HG02610 (cell line): ENCODE data around the gene RHBDF2.

Experiments used
- ATAC-seq: cut with Tn5 transposase; IDR thresholded peaks from one replicate; pipeline ENCODE4 v1.9.1; 2021; ENCODE audit warnings: mild to moderate bottlenecking, moderate library complexity; ENCODE audit not compliant: unreplicated experiment

Gene RHBDF2

GRCh38 chr17:76441686-76442340 is 59.4 kb downstream of the RHBDF2 start:
- no peak for ATAC-seq

GRCh38 chr17:76440751-76441362 is 60.4 kb downstream of the RHBDF2 start:
- ATAC-seq: no peak

GRCh38 chr17:76439314-76439928 is 61.8 kb downstream of the RHBDF2 start:
- no peak for ATAC-seq

DNA sequence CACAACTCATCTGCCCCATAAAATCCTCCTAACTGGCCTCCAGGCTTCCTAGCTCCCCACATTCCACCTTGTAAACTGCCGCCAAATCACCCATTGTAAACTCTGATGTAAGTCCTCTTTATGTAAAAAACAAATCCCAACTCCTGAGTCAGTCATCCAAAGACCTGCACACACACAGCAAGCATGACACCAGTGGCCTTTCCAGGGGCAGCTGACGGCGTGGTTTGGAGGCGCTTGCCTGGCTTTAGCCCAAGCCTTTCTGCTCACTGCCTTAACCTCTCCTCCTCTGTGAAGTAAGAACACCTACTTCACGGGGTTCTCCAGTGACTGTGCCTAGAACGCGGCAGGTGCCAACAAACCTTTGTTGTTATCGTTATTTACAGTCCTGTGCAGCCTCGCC is 62.3 kb downstream of the RHBDF2 start:
- no peak for ATAC-seq

DNA sequence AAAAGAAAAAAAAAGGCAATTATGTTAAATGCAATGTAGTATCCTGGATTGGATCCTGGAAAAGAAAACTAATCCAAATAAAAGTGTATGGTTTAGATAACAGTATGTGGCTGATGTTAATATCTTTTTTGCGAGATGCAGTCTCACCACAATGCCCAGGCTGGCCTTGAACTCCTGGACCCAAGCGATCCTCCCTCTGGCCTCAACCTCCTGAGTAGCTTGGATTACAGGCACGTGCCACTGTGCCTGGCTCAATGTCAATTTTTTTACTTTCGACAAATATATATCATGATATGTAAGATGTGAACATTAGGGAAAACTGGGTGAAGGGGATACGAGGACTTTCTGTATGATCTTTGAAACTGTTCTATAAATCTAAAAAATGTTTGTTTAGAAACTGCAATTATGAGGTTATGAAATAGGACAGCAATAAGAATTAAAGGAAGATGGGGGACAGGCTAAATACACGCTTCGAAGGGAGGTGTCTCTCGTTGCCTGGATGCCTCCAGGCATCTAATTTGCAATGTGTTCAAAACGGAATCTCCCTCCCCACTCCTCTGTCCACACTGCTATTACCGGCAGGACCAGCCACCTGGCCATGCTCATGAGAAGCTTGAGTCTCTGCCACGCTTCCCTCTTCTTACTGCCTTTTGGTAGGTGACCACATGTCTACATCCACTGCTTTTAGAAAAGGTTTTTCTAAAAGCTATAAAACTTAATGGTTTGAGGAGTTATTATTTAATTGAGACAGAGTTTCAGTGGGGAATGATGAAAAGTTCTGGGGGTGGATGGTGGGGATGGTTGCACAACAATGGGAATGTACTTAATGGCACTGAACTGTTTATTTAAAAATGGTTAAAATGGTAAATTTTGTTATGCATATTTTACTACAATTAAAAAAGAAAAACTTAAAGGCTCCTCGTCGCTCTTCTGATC is 63.5 kb downstream of the RHBDF2 start:
- no peak for ATAC-seq

DNA sequence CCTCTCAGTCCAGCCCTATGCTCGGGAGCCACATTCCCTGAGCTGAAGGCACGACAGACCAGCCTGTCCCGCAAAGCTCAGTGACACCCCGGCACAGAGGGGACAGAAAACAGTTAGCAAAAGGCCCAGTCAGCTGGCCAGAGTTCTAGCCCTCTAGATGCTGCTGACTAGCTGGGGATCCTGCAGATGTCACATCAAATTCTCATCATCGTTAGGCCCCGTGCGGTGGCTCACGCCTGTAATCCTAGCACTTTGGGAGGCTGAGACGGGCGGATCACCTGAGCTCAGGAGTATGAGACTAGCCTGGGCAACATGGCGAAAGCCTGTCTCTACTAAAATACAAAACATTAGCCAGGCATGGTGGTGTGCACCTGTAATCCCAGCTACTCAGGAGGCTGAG is 65.5 kb downstream of the RHBDF2 start:
- ATAC-seq: no peak

DNA sequence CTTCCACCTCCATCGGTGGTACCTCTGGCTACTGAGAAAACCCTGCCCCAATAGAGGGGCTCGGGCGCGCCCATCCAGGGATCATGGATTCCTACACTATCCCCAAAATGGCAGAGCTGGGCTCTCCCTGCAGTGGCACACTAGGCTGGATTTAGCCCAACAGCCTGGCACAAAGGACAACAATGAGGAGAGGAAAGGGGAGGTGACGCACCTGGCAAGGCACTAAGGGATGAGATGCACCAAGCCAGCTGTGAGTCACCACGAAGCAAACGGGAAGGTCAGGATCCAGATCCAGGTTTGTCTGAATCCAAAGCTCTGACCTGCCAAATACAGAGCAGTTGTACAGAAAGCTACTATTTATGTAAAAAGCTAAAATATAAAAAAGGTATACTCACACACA is 66.4 kb downstream of the RHBDF2 start:
- ATAC-seq: no peak

DNA sequence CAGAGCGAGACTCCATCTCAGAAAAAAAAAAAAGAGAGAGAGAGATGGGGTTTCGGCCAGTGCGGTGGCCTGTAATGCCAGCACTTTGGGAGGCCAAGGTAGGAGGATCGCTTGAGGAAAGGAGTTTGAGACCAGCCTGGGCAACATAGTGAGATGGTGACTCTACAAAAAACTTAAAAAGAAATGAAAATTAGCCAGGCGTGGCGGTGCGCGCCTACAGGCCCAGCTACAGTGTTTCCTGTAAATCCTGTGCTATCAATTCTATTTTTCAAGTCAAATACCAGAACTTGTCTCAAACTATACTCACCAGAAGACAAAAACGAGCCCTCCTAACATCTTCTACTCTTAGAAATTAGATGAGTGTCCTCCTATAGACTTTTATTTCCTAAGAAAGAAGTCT is 67.5 kb downstream of the RHBDF2 start:
- no peak for ATAC-seq

- ATAC-seq: no peak
These were observed 68.4 kb downstream of the RHBDF2 start for GRCh38 chr17:76432712-76433336.

DNA sequence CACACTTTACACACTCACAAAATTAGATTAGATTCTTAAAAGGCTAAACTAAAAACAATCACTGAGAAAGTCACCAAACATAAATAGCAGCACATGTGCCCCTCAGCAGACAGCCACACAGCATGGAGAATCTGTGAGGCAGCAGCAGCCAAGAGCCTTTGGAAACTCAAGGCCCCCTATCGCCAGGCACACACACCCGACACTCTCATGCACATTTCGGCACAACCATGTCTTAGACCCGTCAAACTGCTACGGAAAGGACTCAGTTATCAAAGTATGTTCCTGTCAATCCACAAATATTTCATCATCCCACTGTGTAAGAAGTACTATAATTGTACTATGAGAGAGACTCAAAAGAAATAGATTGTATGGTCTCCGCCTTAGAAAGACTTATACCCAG is 69.2 kb downstream of the RHBDF2 start:
- no peak for ATAC-seq

DNA sequence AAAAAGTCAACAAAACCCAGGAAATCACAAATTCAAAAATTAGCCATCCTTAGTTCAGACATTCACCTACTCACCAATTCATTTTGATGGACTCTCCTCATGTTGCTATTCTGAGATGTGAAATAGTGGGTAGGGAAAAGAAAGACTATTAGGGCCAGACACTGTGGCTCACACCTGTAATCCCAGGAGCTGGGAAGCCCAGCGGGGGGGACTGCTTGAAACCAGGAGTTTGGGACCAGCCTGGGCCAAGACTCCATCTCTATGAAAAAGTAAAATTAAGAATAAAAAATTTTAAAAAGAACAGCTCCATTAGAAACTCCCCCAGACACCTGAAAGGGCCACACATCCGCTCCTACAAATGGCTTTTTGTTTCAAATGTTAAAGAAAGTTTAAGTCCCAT is 69.7 kb downstream of the RHBDF2 start:
- no peak for ATAC-seq

DNA sequence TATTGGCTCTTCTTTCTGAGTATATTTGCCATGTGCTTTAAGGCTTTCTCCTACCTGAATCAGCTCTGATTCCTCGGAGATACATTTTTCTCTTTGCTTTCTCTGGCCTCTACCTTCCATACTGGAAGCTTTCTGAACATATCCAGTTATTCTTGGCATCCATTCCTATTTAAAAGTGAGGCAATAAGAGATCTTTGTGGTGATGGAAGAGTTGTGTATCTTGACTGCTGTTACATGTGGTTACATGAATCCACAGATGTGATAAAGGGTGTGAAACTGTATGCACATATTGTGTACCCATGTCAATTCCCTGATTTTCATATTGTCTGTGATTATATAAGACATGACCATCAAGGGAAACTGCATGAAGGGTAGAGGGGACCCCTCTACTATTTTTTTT is 72.7 kb downstream of the RHBDF2 start:
- ATAC-seq: no peak

DNA sequence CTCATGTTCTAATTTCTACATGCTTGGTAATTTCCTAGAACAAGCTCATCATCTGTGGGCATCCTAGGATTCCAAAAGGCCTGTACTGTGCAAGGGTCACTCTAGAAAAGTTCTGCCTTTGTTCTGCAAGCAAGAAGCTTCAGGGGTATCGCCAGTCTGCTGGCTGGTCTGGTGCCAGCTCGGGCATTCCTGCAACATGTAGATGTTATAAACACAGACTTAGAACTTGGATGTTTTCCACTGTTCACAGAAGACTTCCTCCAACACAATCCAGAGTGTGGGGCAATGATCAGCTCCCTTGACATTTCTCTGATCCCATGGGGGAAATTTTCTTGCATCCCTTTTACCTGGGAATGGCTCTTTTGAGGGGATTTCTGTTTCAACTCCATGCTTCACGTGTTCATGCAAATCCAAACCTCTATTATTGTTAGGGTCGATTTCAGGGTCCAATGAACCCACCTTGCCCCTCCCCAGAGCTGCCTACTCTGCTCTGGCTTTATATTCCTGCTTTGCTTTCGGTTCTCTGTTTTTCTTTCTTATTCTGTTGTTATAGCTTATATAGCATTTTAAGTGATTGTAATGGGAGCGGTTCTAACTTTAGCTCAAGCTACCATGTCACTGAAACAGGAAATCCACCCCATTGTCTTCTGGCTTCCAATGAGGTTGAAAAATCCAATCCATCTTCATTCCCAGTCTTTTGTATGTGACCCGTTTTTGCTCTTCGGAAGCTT is 73.6 kb downstream of the RHBDF2 start:
- ATAC-seq: no peak

GRCh38 chr17:76426853-76427252 is 74.4 kb downstream of the RHBDF2 start:
- ATAC-seq: no peak

DNA sequence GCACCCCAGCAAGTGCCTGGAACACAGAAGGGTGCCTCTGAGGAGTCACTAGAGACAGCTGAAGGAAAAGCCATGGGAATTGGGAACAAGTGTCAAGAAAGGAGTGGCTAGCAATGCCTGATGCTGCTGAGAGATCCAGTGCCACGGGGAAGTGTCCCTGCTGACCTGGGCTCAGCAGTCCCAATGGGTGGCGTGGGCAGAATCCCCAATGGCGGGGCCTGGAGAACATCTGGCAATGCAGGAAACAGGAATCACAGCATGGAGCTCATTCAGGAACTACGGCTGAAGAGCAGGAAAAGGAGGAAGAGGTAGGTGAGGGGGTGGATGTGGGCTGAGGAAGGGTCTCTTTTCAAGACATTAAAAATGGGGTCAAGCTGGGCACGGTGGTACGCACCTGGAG is 78.4 kb downstream of the RHBDF2 start:
- ATAC-seq: no peak

- no peak for ATAC-seq
These were observed 78.8 kb downstream of the RHBDF2 start for GRCh38 chr17:76422406-76422805.

GRCh38 chr17:76421044-76421407 is 80.2 kb downstream of the RHBDF2 start:
- no peak for ATAC-seq
